HG03159 (cell line): ENCODE measurements around the gene PSD2.

Experiments used
- ATAC-seq: cut with Tn5 transposase; IDR thresholded peaks from one replicate; pipeline ENCODE4 v1.9.1; 2021; ENCODE audit warnings: mild to moderate bottlenecking, moderate library complexity; ENCODE audit not compliant: unreplicated experiment

The PSD2 gene

DNA sequence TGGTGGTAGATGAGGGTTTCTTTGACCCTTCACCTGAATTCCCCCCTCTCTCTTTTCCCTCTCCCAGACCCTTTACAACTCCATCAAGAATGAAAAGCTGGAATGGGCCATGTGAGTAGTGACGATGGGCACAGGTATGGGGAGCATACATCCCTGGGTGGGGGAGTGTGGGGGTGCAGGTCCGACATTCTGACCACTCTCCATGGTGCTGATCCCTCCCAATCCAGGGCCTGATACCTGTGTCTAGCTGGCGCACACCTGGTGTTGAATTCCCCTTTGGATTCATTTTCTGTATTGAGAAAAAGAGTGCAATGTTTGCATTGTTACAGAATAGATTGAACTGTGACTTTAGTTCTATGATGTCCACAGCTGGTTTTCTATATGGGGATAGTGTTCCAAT, 40.0 kb downstream of the PSD2 start:
- no peak for ATAC-seq

GRCh38 chr5:139836469-139837208, 41.0 kb downstream of the PSD2 start:
- ATAC-seq: no peak

DNA sequence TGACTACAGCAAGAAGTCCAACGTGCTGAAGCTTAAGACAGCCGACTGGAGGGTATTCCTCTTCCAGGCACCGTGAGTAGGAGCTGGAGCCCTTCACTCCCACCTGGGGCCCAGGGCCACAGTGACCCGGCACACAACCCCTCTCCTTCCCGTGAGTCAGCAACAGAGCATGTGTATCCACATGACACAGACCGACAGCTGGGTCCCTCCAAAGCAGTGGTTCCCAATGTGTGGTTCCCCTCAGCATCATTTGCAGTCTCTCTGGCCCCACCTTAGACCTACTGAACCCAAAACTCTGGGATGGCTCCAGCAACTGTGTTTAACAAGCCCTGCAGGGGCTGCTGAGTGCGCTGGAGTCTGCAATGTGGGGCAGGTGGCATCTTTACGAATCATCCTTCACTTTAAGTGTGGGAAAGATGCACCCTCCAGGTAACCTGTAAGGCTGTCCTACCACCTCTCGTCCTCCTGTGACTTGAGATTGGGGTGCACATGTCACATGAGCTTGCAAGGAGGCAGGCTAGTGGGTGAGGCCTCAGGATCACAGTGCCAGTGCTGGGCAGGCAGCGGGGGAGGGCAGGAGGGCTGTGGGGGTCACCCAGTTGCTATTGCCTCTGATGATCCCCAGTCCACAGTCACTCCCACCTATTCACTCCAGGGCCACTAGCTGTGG, 42.2 kb downstream of the PSD2 start:
- no peak for ATAC-seq

GRCh38 chr5:139838381-139839197, 43.0 kb downstream of the PSD2 start:
- no peak for ATAC-seq

GRCh38 chr5:139839232-139839815, 43.7 kb downstream of the PSD2 start:
- ATAC-seq: no peak

DNA sequence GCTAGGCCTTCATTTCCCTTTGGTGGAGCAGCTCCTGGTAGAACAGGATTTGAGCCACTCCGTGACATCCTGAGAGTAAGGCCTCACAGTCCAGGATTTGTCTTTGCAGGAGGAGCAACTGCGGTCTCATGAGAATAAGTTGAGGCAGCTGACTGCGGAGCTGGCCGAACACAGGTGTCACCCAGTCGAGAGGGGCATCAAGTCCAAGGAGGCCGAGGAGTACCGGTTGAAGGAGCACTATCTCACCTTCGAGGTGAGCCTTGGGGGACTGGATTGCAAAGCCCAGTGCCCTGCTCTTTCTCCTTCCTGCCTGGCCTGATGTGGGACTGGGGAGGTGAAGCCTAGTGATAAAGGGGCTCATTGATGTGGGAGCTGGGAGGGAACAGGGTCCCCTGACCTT, 44.3 kb downstream of the PSD2 start:
- ATAC-seq: no peak

DNA sequence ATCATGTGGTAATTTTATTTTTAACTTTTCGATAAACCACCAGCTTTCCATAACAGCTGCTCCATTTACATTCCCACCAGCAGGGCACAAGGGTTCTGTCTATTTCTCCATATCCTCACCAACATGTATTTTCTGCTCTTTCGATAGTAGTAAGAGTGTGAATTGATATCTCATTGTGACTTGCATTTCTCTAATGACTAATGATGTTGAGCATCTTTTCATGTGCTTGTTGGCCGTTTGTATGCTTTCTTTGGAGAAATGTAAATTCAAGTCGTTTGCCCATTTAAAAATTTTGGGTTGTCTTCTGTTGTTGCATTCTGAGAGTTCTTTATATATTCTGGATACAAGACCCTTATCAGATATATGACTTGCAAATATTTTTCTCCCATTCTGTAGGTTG, 45.9 kb downstream of the PSD2 start:
- ATAC-seq: no peak

- ATAC-seq: no peak
Measured at GRCh38 chr5:139842321-139842720, 46.7 kb downstream of the PSD2 start.

- no peak for ATAC-seq
Measured at GRCh38 chr5:139843991-139844390, 48.4 kb downstream of the PSD2 start.

- ATAC-seq: peak; percentile 48
Measured at GRCh38 chr5:139844472-139845145, 49.0 kb downstream of the PSD2 start.

DNA sequence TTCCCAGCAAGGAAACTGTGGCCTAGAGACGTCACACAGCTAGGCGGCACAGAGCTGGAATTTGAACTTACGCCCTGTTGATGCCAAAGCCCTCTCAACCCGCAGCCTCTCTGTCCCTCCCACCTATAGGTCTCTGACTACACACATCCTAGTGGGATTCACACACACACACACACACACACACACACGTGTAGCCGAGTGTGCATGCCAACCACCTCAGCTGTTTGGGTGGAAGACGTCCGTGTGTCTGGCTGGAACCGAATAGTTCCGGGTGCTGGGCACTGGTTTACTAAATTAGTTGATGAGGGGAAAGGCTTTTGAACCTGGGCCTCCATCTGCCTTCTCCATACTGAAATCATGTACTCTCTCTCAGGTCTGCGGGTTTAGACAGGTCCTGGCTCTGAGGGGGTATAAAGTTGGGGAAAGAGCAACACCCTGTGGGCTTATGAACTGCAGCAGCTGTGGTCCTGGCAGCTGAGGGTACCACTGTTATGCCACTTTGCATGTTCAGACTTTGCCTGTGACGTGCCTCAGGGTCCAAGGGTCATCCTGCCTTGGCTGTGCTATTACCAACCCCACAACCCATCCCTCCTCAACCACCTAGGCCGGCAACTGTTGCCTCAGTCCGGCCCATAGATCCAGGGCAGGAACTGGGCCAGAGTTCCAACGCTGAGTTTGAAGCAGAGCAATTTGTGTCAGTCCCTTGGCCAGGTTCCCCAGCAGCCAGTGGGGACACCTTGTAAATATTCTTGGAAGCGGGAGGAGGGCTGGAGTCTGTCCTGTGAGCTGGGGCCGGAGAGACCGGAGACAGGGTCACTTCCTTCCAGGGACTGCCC, 50.5 kb downstream of the PSD2 start:
- no peak for ATAC-seq

GRCh38 chr5:139847091-139847490, 51.5 kb downstream of the PSD2 start:
- ATAC-seq: no peak

GRCh38 chr5:139847790-139848507, 52.3 kb downstream of the PSD2 start:
- peak; percentile 75 for ATAC-seq

DNA sequence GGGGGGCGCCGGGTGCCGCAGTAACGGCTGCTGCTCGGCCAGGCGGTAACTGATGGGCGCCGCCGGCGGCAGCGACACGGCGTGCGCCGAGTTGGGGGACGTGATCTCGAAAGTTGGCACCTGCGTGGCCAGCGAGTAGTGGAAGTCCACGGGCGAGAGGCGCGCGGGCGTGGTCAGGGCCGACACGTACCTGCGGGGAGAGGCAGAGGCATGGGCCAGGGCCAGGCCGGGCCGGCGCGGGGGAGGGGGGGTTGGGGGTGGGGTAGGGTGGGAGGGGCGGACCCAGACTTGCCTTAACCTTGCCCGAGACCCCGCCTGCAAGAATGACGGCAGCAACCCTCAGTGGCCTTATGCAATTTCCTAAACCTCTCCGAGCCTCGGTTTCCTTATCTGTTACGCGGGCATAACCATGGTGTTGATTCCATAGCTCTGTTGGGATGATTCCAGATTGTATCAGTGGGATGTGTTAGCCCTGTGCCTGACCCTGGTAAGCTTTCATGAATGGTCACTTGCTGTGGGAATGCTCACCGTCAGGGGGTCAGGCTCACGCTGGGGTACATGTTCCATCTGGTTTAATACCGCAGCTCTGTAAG, 53.0 kb downstream of the PSD2 start:
- peak; percentile 16 for ATAC-seq

DNA sequence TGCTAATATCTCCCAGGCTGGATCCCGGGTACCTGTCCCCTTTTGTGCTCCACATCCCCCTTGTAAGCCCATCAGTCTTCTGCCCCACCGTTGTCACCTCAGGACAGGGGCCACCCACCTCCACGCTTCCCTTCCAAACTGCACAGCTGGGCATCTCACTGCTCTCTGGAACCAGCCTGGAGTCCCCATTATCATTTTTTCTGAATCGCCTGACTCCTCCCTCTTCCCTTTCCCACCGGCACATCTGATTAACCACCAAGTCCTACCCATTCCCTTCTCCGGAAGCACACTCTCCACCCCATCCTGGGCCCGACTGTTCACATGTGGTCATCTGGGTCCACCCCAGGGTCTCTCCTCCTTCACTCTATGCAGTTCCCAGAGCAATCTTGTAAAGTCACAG, 53.9 kb downstream of the PSD2 start:
- ATAC-seq: no peak

- no peak for ATAC-seq
Measured at GRCh38 chr5:139849942-139850341, 54.3 kb downstream of the PSD2 start.

DNA sequence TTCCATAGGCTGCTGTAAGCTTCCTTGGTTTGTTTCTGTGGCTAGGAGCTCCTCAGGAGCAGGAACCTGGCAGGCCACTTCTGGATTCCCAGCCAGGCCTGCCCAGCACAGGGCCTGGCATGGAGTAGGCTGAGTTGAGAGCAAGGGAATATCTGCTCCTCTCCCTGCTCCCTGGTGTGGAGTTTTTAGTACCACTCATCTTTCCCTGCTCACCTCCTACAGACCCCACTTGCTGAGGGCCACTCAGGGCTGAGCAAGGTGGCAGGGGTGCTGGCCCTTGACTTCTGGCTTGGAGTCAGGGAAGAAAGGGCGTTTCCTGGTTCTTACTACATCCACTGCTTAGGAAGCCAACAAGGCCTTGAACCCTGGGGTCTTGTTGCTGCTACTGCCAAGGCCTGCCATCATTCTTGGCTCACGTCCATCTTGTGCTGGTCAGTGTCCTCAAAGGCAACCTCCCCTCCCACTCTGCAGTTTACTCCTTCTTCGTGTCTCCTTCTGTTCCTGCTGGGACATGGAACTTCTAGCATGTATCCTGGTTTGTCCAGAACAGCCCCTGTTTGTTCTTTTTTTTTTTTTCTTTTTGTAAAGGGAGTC, 54.9 kb downstream of the PSD2 start:
- no peak for ATAC-seq

- ATAC-seq: no peak
Measured at GRCh38 chr5:139851558-139851957, 56.0 kb downstream of the PSD2 start.

- ATAC-seq: no peak
Measured at GRCh38 chr5:139852696-139853095, 57.1 kb downstream of the PSD2 start.
